Spleen (tissue), 11 donors: ENCODE measurements around the gene DNMT3B. TPM values are rescaled to one million over a fixed set of nuclear protein-coding genes. Genes with fewer than 3 reads are reported as not detected.

Source experiments
- DNase-seq: peaks from one replicate; pipeline ENCODE4 v3.0.0-alpha.2; 2020
- H3K27ac ChIP-seq, 8 donors: fragments of 200-600 bp; sonication (generic) in 7 of 8; 1 replicate in 4 of 8; 2 replicates in 4 of 8; pipeline versions ENCODE4 v1.5.0 to v1.8.0; 2016 to 2021; ENCODE audit warnings: inconsistent platforms in 4 of 8, mild to moderate bottlenecking in 4 of 8, moderate library complexity in 1 of 8
- H3K27me3 ChIP-seq, 7 donors: fragments of 200-600 bp; sonication (generic) in 6 of 7; replicated peaks in 1 of 7; 1 replicate in 4 of 7; 2 replicates in 3 of 7; pipeline versions ENCODE4 v1.5.0 to v1.8.0; 2016 to 2021; ENCODE audit warnings: inconsistent platforms in 3 of 7, mild to moderate bottlenecking in 1 of 7
- H3K36me3 ChIP-seq, 6 donors: fragments of 200-600 bp; sonication (generic) in 5 of 6; 1 replicate in 4 of 6; 2 replicates in 2 of 6; pipeline versions ENCODE4 v1.5.0 to v1.8.0; 2016 to 2021; ENCODE audit warnings: inconsistent platforms in 2 of 6
- H3K4me1 ChIP-seq, 6 donors: fragments of 200-600 bp; sonication (generic) in 5 of 6; 1 replicate in 3 of 6; 2 replicates in 3 of 6; pipeline versions ENCODE4 v1.5.0 to v1.8.0; 2016 to 2021; ENCODE audit warnings: inconsistent platforms in 3 of 6
- H3K4me3 ChIP-seq, 8 donors: fragments of 200-600 bp; sonication (generic) in 7 of 8; 1 replicate in 4 of 8; 2 replicates in 4 of 8; pipeline versions ENCODE4 v1.5.0 to v1.8.0; 2016 to 2021; ENCODE audit warnings: inconsistent platforms in 4 of 8, mild to moderate bottlenecking in 4 of 8, moderate library complexity in 2 of 8
- H3K9me3 ChIP-seq, 8 donors: fragments of 200-600 bp; sonication (generic) in 7 of 8; 1 replicate in 4 of 8; 2 replicates in 4 of 8; pipeline versions ENCODE4 v1.5.0 to v1.8.0; 2016 to 2021; ENCODE audit warnings: inconsistent platforms in 4 of 8
- CTCF ChIP-seq, 11 experiments: fragments of 200-600 bp in 7 of 11; fragments of 450-650 bp in 4 of 11; sonication (generic) in 4 of 11; IDR thresholded peaks in 8 of 11; conservative IDR thresholded peaks in 3 of 11; 1 replicate in 7 of 11; 2 replicates in 4 of 11; pipeline versions ENCODE4 v1.4.0 to v1.8.0; 2016 to 2021; ENCODE audit warnings: antibody characterized with exemption in 11 of 11, inconsistent platforms in 4 of 11, mild to moderate bottlenecking in 1 of 11
- POLR2A ChIP-seq, 3 donors: fragments of 450-650 bp; IDR thresholded peaks; one replicate each; pipeline ENCODE4 v1.5.1; 2017; ENCODE audit warnings: antibody characterized with exemption in 3 of 3, mild to moderate bottlenecking in 1 of 3
- POLR2AphosphoS5 ChIP-seq, 3 donors: sonication (generic); formaldehyde crosslinking; IDR thresholded peaks; one replicate each; pipeline ENCODE4 v1.5.1; 2017; ENCODE audit warnings: antibody characterized with exemption in 3 of 3
- WGBS, 5 donors: extraction: QIAGEN DNeasy Blood & Tissue Kit in 3 of 5; methylation state at CpG; one replicate each; pipeline versions ENCODE4 v1.1.5 to v1.1.7; 2013 to 2018; 5-methylcytosine and 5-hydroxymethylcytosine counted together
- intact Hi-C: fragments of 100-400 bp; cut with DNase I; formaldehyde crosslinking; loops from one replicate; pipeline ENCODE4 v1.15.0; 2023; ENCODE audit warnings: low total_unique reads
- polyA plus RNA-seq, 3 donors: library from polyadenylated mRNA; stranded (reverse); fragments of 200-250 nt; gene quantifications; one replicate each; pipeline ENCODE4 v1.2.1, GENCODE V29; 2013
- total RNA-seq, 7 donors: library from RNA; depleted of rRNA in 3 of 7; stranded (reverse); fragments of >200 nt in 3 of 7; fragmentation: NEBNext Ultra II Directional in 4 of 7; extraction: Animal tissue kit (Norgen Biotek cat#: 25700) in 4 of 7; gene quantifications; one replicate each; pipeline versions ENCODE4 v1.1.0 to v1.2.1, GENCODE V29; 2016 to 2021
- donor health status: healthy with polysubstance abuse.
- donor health status: DM: no; HTN: no; CAD: no; lungs with moderate emphysema.
- donor health status: DM: no; HTN: no; CAD: no.
- donor health status: Bipolar disorder and iron deficiency.
- donor health status: healthy.
- donor health status: DM: no; HTN: no; CAD: no.
- donor health status: DM: yes; HTN: yes; CAD: no.

Gene DNMT3B
- total and polyA plus RNA-seq, 10 donors: 0.20 to 1.6 (median 0.99) TPM

DNA sequence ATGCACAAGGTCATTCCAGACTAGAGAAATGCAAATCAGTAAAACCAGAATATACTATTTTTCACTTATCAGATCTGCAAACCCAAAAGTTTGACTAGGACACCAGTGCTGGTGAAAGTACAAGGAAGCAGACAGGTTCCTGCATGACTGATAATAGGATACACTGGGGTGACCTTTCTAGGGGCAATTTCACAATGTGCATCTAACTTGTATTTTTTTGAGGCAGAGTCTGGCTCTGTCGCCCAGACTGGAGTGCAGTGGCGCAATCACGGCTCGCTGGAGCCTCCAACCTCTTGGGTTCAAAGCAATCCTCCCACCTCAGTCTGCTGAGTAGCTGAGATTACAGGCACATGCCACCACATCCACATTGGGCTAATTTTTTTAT lies 30.3 kb upstream of the DNMT3B start:
- intact Hi-C loops: no loop called here
- Histone ChIP-seq H3K36me3 (peaks cover 0 to 83% (median 19%) of the 10 kb centered on the region in 6 donors), H3K4me3 (no peak overlapping the region), H3K27me3 (no peaks in the 10 kb centered on the region), H3K4me1 (peaks cover 0 to 34% (median 16%) of the 10 kb centered on the region in 6 donors), H3K27ac (no peak overlapping the region), H3K9me3 (no peaks in the 10 kb centered on the region)
- no peak for TF ChIP-seq POLR2A (IDR thresholded peaks at IDR 0.05)
- no peak for TF ChIP-seq POLR2AphosphoS5 (IDR thresholded peaks at IDR 0.05)
- TF ChIP-seq CTCF (IDR thresholded peaks at IDR 0.05 in 8 of 11, conservative IDR thresholded peaks at IDR 0.05 in 3 of 11): no peak
- 47 to 69% (median 51%) methylated on average over 4 of the region's 4 CpGs for WGBS, 5 donors
- DNase-seq: no peak

DNA sequence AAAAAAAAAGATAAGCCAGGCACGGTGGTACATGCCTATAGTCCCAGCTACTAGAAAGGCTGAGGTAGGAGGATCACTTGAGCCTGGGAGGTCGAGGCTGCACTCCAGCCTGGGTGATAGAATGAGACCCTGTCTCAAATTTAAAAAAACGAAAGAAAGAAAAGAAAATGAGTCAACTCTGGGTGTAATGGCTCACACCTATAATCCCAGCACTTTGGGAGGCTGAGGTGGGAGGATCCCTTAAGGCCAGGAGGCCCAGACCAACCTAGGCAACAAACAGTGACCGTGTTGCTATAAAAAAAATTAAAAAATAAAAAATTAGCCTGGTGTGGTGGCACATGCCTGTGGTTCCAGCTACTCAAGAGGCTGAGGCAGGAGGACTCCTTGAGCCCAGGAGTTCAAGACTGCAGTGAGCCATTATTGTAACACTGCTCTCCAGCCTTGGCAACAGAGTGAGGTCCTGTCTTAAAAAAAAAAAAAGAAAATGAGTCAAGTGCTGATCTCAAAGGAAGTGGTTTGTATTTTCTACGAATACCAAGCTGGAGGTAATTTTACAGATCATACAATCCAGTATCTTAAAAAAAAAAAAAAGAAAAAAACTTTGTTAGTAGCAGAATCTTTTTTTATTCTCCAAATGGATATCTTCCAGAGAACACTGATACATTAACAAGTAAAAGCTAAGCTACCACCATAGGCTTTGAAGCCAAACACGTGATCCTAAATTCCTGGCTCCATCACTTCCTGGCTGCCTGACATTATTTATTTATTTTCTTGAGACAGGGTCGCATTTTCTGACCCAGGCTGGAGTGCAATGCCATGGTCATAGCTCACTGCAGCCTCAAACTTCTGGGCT lies 24.6 kb upstream of the DNMT3B start:
- TF ChIP-seq CTCF (IDR thresholded peaks at IDR 0.05 in 8 of 11, conservative IDR thresholded peaks at IDR 0.05 in 3 of 11): no peak
- no peak for TF ChIP-seq POLR2A (IDR thresholded peaks at IDR 0.05)
- TF ChIP-seq POLR2AphosphoS5 (IDR thresholded peaks at IDR 0.05): no peak

DNA sequence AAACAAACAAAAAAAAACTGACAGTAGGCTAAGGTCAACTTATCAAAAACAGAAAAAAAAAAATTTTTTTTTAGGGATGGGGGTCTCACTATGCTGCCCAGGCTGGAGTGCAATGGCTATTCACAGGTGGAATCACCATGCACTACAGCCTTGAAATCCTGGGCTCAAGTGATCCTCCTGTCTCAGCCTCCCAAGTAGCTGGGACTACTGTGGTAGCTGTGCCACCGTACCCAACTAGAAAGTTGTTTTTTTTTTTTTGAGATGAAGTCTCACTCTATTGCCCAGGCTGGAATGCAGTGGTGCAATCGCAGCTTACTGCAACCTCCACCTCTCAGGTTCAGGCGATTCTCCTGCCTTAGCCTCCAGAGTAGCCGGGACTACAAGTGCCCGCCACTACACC lies 21.0 kb upstream of the DNMT3B start:
- peak overlapping the region in 3 of 8 donors; percentile 1 to 42 (median 9) for H3K27ac ChIP-seq
- peaks cover 11 to 73% (median 33%) of the 10 kb centered on the region in 6 donors for H3K4me1 ChIP-seq
- peaks cover 0 to 18% (median 0%) of the 10 kb centered on the region in 6 donors for H3K36me3 ChIP-seq
- intact Hi-C loops: no loop called here
- H3K27me3 ChIP-seq: no peaks in the 10 kb centered on the region
- H3K9me3 ChIP-seq: no peaks in the 10 kb centered on the region
- no peak for TF ChIP-seq POLR2A (IDR thresholded peaks at IDR 0.05)
- TF ChIP-seq CTCF (IDR thresholded peaks at IDR 0.05 in 8 of 11, conservative IDR thresholded peaks at IDR 0.05 in 3 of 11): no peak
- TF ChIP-seq POLR2AphosphoS5 (IDR thresholded peaks at IDR 0.05): no peak
- no peak for DNase-seq
- 89 to 94% (median 93%) methylated on average over 5 of the region's 5 CpGs for WGBS, 5 donors
- no peak overlapping the region for H3K4me3 ChIP-seq

More for the DNA sequence above, 24.6 kb upstream of the DNMT3B start:
- H3K4me1 ChIP-seq: peaks cover 9 to 62% (median 26%) of the 10 kb centered on the region in 6 donors
- H3K36me3 ChIP-seq: peaks cover 0 to 39% (median 0%) of the 10 kb centered on the region in 6 donors
- no peaks in the 10 kb centered on the region for H3K9me3 ChIP-seq
- no peaks in the 10 kb centered on the region for H3K27me3 ChIP-seq
- peak overlapping the region; percentile 2 to 73 (median 59) for H3K27ac ChIP-seq
- DNase-seq: no peak
- WGBS, 5 donors: 53 to 62% (median 56%) methylated on average over 7 of the region's 7 CpGs
- intact Hi-C loops: no loop called here
- H3K4me3 ChIP-seq: no peak overlapping the region
